ENCODE data around the gene INHBC.

The INHBC gene

DNA sequence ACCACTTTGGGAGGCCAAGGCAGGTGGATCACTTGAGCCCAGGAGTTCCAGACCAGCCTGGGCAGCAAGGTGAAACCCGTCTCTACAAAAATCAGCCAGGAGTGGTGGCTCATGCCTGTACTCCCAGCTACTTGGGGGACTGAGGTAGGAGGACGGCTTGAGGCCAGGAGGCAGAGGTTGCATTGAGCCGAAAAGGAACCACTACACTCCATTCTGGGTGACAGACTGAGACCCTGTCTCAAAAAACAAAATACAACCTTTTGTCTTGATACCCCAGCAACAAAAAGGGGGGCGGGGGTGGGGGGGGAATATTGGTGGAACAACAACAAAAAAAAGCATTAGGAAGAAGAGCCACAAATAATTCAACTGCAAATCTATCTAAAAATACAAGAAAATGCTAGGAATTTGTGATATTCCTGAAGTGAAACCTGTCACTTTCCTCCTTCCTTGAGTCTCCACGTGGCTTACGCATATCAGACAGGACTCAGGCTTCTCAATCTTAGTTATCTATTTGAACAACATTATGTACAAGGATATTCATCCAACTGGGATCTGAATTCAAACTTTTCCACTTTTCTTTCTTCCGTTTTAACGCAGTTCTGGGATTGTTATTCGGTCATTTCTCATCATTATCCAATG lies 5.0 kb upstream of the INHBC start:
- DNase-seq (ENCODE audit: insufficient read length, low spot score) (no peak), FAIRE-seq (no peak)
- TF ChIP-seq, protein P1, sequence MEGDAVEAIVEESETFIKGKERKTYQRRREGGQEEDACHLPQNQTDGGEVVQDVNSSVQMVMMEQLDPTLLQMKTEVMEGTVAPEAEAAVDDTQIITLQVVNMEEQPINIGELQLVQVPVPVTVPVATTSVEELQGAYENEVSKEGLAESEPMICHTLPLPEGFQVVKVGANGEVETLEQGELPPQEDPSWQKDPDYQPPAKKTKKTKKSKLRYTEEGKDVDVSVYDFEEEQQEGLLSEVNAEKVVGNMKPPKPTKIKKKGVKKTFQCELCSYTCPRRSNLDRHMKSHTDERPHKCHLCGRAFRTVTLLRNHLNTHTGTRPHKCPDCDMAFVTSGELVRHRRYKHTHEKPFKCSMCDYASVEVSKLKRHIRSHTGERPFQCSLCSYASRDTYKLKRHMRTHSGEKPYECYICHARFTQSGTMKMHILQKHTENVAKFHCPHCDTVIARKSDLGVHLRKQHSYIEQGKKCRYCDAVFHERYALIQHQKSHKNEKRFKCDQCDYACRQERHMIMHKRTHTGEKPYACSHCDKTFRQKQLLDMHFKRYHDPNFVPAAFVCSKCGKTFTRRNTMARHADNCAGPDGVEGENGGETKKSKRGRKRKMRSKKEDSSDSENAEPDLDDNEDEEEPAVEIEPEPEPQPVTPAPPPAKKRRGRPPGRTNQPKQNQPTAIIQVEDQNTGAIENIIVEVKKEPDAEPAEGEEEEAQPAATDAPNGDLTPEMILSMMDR (IDR thresholded peaks at IDR 0.05; ENCODE audit: insufficient read depth, missing control alignments), result no peak

DNA sequence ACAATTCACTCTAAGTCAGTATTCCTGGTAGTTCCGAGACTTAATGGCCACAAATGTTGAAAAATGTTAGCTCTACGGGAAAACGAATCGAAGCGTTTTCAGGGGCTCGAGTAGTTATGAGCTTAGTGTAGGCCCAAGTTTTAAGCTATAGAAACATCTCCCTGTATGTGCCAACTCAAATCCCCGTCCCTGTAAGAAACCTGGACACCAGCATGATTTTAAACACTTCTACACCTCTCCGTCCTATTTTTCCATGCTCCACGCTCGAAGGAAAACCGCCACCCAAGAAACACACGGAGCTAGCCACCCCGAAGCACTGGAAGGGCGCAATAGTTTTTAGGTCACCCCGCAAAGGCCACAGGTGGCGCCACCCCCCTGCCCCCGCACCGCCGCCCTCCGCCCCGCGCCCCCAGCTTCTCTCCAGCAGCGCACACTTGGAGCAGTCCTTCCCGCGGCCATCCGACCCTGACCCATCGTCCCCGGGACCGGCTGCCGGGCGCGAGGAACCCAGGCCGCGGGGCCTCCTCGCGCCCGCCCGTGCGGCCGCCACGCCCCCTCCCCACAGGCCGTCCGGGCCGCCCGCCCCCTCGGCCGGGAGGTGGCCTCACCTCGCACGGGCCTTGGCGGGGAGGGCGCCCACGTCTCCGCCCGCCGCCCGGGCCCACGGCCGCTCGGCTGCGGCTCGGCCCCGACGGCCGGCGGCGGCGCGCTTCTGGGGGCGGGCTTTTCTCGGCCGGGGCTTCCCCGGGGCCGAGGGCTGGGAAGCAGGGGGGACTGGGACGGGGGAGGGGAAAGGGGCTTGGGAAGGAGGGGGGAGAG lies 4.3 kb upstream of the INHBC start:
- DNase-seq (ENCODE audit: insufficient read length, low spot score) (no peak), FAIRE-seq (no peak)
- TF ChIP-seq, protein P1 (IDR thresholded peaks at IDR 0.05; ENCODE audit: insufficient read depth, missing control alignments), result no peak

GRCh38 chr12:57430931-57431566 lies 3.5 kb upstream of the INHBC start, which contains the start of gene R3HDM2:
TSS of gene R3HDM2 (minus strand) at chr12:57431043. CDS start at chr12:57310428, 120,615 bp downstream.
- DNase-seq (ENCODE audit: insufficient read length, low spot score), result peak; percentile 92
- no peak for FAIRE-seq
- TF ChIP-seq, protein P1 (IDR thresholded peaks at IDR 0.05; ENCODE audit: insufficient read depth, missing control alignments), result no peak

GRCh38 chr12:57431654-57432188 lies 2.9 kb upstream of the INHBC start:
- TF ChIP-seq, protein P1 (IDR thresholded peaks at IDR 0.05; ENCODE audit: insufficient read depth, missing control alignments), result no peak
- FAIRE-seq, result no peak

GRCh38 chr12:57433370-57433769 lies 1.2 kb upstream of the INHBC start:
- TF ChIP-seq, protein P1 (IDR thresholded peaks at IDR 0.05; ENCODE audit: insufficient read depth, missing control alignments), result no peak
- FAIRE-seq (no peak), DNase-seq (ENCODE audit: insufficient read length, low spot score) (no peak)

More at GRCh38 chr12:57431654-57432188, 2.9 kb upstream of the INHBC start:
- DNase-seq (ENCODE audit: insufficient read length, low spot score), result no peak

- DNase-seq (ENCODE audit: insufficient read length, low spot score) (no peak), FAIRE-seq (no peak)
- TF ChIP-seq, protein P1 (IDR thresholded peaks at IDR 0.05; ENCODE audit: insufficient read depth, missing control alignments), result no peak
Observed at GRCh38 chr12:57435293-57435692, 709 bp downstream of the INHBC start.

All from D721Med (cell line).